ENCODE data around the gene FOXC2. TPM values are rescaled to one million over a fixed set of nuclear protein-coding genes. Genes with fewer than 3 reads are reported as not detected.
A peak's percentile ranks its signal among the peaks of the same experiment; 100 is the strongest.

Gene FOXC2
- total and polyA plus RNA-seq, 2 of the 13 experiments (the other 11 are each of a cell fraction or from before 2014, with no cell fraction given): not detected

DNA sequence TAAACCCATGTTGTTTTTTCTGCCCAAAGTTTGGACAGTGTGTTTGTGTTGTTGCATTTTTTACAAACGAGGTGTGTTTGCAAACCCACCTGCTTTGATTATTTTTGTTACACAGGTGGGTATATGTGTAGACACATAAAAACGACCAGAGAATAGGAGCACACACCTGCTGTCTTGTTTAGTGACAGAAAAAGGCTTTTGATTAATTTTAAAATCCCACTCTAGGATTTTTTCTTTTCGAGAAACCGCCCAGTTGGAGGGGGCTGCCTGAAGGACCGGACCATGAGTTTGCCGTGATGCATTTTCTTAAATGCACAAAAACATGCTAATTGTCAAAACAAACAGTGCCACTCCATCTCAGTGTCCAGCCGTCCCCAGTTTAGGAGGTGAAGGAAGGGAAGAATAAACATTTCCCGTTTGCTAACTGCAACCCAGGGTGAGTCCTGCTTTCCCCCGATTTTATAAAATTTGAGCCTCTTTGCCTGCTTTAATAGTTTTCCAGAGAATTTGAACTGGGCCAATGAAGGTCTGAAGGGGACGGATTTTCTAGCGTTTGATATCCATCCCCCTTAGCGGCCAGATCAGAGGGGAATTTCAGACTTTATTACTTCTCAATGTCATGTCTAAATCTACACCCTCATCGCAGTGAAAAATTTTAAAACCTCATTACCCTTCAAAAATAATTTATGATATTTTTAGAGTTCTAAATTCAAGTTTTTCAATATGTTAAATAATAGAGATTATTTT is 3.2 kb downstream of the FOXC2 start (continued):
- TF ChIP-seq, protein P1, sequence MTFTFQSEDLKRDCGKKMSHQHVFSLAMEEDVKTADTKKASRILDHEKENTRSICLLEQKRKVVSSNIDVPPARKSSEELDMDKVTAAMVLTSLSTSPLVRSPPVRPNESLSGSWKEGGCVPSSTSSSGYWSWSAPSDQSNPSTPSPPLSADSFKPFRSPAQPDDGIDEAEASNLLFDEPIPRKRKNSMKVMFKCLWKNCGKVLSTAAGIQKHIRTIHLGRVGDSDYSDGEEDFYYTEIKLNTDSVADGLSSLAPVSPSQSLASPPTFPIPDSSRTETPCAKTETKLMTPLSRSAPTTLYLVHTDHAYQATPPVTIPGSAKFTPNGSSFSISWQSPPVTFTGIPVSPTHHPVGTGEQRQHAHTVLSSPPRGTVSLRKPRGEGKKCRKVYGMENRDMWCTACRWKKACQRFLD (CRISPR knock-in tag; IDR thresholded peaks at IDR 0.05; ENCODE audit: borderline replicate concordance): no peak

DNA sequence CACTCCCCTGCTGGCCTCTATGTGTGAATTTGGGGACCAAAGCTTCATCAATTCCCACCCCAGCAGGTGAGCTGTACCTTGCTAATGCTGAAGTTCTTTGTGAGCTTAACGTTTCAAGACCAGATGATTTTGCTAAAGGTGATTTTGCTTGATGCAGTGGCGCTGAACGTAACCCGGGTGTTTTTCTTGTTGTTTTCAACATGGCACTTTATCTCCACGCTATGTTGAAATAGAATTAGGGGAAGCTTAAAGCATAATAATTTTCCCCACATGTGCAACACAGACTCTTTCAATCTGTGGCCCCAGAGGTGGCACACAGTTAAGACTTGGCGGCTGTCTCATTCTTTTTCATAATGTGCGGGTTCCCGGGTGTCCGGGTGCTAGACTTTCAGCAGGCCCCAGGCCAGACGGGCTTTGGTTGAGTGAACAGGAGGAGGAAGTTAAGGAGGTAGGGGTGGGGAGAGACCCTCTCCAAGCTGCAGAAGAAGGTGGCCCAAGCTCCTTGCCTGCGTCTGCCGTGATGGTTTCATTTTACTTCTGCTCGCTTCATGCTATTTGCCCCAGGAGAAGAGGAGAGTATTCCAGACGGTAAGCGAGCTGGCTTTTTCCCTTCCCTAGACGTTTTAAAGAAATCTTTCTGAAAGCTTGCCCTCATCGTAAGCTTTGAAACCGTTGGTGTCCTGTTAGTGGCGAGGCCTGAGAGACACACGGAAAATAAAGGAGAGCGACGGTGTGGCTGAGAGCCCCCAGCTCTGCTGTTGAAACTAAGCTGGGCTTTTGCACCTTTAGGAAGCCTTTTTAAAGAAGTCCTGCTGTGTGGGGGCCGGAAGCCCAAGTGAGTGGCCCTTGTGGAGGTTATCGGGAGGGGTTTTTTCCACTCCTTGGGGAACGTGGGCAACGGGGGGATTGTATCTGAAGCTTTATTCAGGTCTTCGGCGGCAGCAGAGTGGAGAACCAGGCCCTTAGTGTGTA is 4.2 kb downstream of the FOXC2 start:
- intact Hi-C loops (cut with micrococcal nuclease; ENCODE audit: unreplicated experiment): no loop called here
- DNase-seq (ENCODE audit: low spot score): no peak
- TF ChIP-seq ZNF564 (CRISPR knock-in tag; IDR thresholded peaks at IDR 0.05): no peak
- no peak for TF ChIP-seq ZNF768 (CRISPR knock-in tag; IDR thresholded peaks at IDR 0.05)
- 0 out of 2 replicates have a peak, but pooled peaks have one; percentile 5 for TF ChIP-seq CBX2 (IDR thresholded peaks at IDR 0.05; ENCODE audit: low read depth, low read length)
- no peak for TF ChIP-seq CBX2 (CRISPR knock-in tag; IDR thresholded peaks at IDR 0.05; ENCODE audit: low read depth)
- TF ChIP-seq TARDBP (CRISPR knock-in tag; IDR thresholded peaks at IDR 0.05): no peak
- TF ChIP-seq HNRNPK (IDR thresholded peaks at IDR 0.05; ENCODE audit: low read depth, low read length, poor library complexity, severe bottlenecking): no peak
- peaks cover 2% of the 10 kb centered on the region for H3K4me1 ChIP-seq (ENCODE audit: insufficient read depth, low read length)
- no peak for FAIRE-seq
- CTCF ChIA-PET (ENCODE audit: low intra/inter-chr PET ratio, low total read pairs): no interaction called here
- H3K27ac ChIP-seq (ENCODE audit: extremely low read length, insufficient read depth, low read length): no peak overlapping the region
- no peak overlapping the region for H3K4me3 ChIP-seq (replicated peaks in 1 of 3; ENCODE audit: insufficient read depth in 1 of 3, low read depth in 2 of 3, low read length in 3 of 3)
- POLR2A ChIA-PET: no interaction called here
- no peak for ATAC-seq
- BruUV-seq (replicated peaks): no TSS peak
- no peak overlapping the region for H3K4me2 ChIP-seq (ENCODE audit: low read depth, low read length)
- peaks cover 3% of the 10 kb centered on the region; the same call in 1 of the 2 replicates for H4K20me1 ChIP-seq (ENCODE audit: insufficient read depth, low read length)
- in situ Hi-C loops (cut with HindIII; ENCODE audit: extremely low pct_ligation_motif_present, low pct_unique_long_range_greater_than_20kb): no loop called here
- H3K9ac ChIP-seq (ENCODE audit: insufficient read depth, low read depth, low read length): no peak overlapping the region
- no peaks in the 10 kb centered on the region for H3K79me2 ChIP-seq (ENCODE audit: insufficient read depth, low read length)
- H3K36me3 ChIP-seq (replicated peaks in 1 of 2; ENCODE audit: control insufficient read depth in 1 of 2, insufficient read depth in 2 of 2, low read length in 2 of 2): no peaks in the 10 kb centered on the region
- no peak overlapping the region for H2AFZ ChIP-seq (ENCODE audit: low read length)
- no peaks in the 10 kb centered on the region for H3K9me3 ChIP-seq (ENCODE audit: low read length)
- 27% methylated on average over 28 of the region's 28 CpGs for whole genome bisulfite sequencing (ENCODE audit: low lambda C conversion rate)
- peaks cover 16 to 80% of the 10 kb centered on the region in 2 experiments for H3K27me3 ChIP-seq (ENCODE audit: control insufficient read depth in 1 of 2, insufficient read depth in 2 of 2, low read length in 2 of 2)
